ENCODE data around the gene CRIM1.

Gene CRIM1

DNA sequence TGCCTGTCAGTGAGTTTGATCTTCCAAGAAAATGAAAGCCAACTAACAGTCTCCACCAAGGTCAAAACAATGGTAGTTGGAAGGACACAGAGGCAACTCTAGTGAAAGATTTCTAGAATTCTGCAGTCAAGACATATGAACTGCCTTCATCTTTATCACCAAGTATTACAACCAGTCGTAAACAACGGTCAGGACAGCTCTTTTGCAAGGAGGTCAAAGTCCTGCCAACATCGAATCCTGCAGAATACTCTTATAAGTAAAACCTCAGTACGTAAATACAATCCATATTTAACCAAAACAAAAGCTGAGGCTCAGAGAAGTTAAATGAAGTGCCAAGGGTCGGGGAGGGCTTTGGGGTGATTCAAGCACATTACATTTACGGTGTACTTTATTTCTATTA lies 239.3 kb downstream of the CRIM1 start:
- DNase-seq = no peak
- Mint-ChIP-seq H3K9me3 (peaks cover 6% of the 10 kb centered on the region), H3K4me1 (peaks cover 61% of the 10 kb centered on the region), H3K36me3 (ENCODE audit: low read depth) (peaks cover 48% of the 10 kb centered on the region), H3K27ac (no peak overlapping the region), H3K4me3 (no peak overlapping the region), H3K27me3 (ENCODE audit: low read depth, poor library complexity) (peaks cover 9% of the 10 kb centered on the region)
- TF ChIP-seq, protein P1, sequence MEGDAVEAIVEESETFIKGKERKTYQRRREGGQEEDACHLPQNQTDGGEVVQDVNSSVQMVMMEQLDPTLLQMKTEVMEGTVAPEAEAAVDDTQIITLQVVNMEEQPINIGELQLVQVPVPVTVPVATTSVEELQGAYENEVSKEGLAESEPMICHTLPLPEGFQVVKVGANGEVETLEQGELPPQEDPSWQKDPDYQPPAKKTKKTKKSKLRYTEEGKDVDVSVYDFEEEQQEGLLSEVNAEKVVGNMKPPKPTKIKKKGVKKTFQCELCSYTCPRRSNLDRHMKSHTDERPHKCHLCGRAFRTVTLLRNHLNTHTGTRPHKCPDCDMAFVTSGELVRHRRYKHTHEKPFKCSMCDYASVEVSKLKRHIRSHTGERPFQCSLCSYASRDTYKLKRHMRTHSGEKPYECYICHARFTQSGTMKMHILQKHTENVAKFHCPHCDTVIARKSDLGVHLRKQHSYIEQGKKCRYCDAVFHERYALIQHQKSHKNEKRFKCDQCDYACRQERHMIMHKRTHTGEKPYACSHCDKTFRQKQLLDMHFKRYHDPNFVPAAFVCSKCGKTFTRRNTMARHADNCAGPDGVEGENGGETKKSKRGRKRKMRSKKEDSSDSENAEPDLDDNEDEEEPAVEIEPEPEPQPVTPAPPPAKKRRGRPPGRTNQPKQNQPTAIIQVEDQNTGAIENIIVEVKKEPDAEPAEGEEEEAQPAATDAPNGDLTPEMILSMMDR (IDR thresholded peaks at IDR 0.05) = no peak

GRCh38 chr2:36596397-36596796 lies 240.8 kb downstream of the CRIM1 start:
- Mint-ChIP-seq H3K27me3 (ENCODE audit: low read depth, poor library complexity) (peaks cover 11% of the 10 kb centered on the region), H3K36me3 (ENCODE audit: low read depth) (peaks cover 45% of the 10 kb centered on the region), H3K4me1 (peaks cover 53% of the 10 kb centered on the region)

DNA sequence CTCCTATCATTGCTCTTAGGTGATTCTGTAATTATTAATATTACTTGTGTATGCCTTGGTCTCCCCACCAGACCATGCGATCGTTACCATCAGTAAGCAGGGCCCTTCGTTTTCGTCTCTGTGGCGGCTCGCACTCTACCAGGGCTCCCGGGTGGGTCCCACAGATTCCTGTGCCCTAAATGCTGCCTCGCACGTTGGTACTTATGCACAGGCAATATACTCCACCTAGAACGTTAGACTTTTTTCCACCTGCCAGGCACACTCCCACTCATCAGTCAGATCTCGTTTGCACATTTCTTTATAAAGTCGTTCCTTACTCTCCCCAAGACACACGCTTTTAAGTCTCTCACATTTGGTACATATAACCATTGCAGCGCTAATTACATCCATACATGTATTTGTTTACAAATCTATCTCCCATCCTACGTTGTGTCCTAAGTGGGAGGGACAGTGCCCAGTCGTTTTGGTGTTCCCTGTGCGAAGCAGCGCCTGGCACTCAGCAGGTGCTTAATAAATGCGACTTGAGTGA lies 241.5 kb downstream of the CRIM1 start:
- DNase-seq = no peak
- H3K36me3 Mint-ChIP-seq (ENCODE audit: low read depth) = peaks cover 45% of the 10 kb centered on the region
- H3K27ac Mint-ChIP-seq = peak overlapping the region; percentile 52
- TF ChIP-seq, protein P1 (IDR thresholded peaks at IDR 0.05) = no peak
- H3K27me3 Mint-ChIP-seq (ENCODE audit: low read depth, poor library complexity) = peaks cover 11% of the 10 kb centered on the region
- peaks cover 47% of the 10 kb centered on the region for H3K4me1 Mint-ChIP-seq
- H3K4me3 Mint-ChIP-seq = peak overlapping the region; percentile 93
- peaks cover 6% of the 10 kb centered on the region for H3K9me3 Mint-ChIP-seq

More at GRCh38 chr2:36596397-36596796, 240.8 kb downstream of the CRIM1 start:
- Mint-ChIP-seq H3K9me3 (peaks cover 6% of the 10 kb centered on the region), H3K27ac (no peak overlapping the region), H3K4me3 (peak overlapping the region; percentile 93)
- TF ChIP-seq, protein P1 (IDR thresholded peaks at IDR 0.05) = no peak
- no peak for DNase-seq

GRCh38 chr2:36597532-36598377 lies 242.2 kb downstream of the CRIM1 start, which contains the start of gene FEZ2:
Gene FEZ2 (minus strand): TSS chr2:36598168. CDS start chr2:36598142, 26 bp downstream.
- TF ChIP-seq, protein P1 (IDR thresholded peaks at IDR 0.05) = no peak
- peak; percentile 84 for DNase-seq
- Mint-ChIP-seq H3K27ac (peak within 1 kb of the TSS; percentile 52), H3K9me3 (peaks cover 6% of the 10 kb centered on the region), H3K4me3 (peak within 1 kb of the TSS; percentile 93), H3K36me3 (ENCODE audit: low read depth) (peaks cover 44% of the 10 kb centered on the region), H3K27me3 (ENCODE audit: low read depth, poor library complexity) (peaks cover 11% of the 10 kb centered on the region), H3K4me1 (peaks cover 47% of the 10 kb centered on the region)
